ENCODE data around the gene COL24A1.
"Not testable (repeated sequence)": the region's sequence is repeated elsewhere in the genome, so short reads cannot be mapped to it uniquely, and the experiment has no call there.

The COL24A1 gene

DNA sequence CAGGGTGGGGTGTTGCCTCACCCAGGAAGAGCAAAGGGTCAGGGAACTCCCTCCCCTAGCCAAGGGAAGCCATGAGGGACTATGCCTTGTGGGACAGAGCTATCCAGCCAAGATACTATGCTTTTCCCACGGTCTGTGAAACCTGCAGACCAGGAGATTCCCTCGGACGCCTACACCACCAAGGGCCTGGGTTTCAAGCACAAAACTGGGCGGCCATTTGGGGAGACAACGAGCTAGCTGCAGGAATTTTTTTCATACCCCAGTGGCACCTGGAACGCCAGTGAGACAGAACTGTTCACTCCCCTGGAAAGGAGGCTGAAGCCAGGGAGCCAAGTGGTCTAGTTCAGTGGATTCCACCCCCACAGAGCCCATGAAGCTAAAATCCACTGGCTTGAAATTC lies 84.7 kb downstream of the COL24A1 start:
- not testable (repeated sequence) for FAIRE-seq

DNA sequence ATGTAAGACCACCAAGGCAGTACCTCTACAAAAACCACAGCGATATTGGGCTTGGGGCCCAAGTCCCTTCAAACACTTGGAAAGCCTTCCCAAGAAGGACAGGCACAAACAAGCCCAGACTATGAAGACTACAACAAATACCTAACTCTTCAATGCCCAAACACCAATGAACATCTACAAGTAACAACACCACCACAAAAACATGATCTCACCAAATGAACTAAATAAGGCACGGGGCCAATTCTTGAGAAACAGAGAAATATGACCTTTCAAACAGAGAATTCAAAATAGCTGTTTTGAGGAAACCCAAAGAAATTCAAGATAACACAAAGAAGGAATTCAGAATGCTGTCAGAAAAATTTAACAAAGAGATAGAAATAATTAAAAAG lies 86.8 kb downstream of the COL24A1 start:
- FAIRE-seq, result no peak

DNA sequence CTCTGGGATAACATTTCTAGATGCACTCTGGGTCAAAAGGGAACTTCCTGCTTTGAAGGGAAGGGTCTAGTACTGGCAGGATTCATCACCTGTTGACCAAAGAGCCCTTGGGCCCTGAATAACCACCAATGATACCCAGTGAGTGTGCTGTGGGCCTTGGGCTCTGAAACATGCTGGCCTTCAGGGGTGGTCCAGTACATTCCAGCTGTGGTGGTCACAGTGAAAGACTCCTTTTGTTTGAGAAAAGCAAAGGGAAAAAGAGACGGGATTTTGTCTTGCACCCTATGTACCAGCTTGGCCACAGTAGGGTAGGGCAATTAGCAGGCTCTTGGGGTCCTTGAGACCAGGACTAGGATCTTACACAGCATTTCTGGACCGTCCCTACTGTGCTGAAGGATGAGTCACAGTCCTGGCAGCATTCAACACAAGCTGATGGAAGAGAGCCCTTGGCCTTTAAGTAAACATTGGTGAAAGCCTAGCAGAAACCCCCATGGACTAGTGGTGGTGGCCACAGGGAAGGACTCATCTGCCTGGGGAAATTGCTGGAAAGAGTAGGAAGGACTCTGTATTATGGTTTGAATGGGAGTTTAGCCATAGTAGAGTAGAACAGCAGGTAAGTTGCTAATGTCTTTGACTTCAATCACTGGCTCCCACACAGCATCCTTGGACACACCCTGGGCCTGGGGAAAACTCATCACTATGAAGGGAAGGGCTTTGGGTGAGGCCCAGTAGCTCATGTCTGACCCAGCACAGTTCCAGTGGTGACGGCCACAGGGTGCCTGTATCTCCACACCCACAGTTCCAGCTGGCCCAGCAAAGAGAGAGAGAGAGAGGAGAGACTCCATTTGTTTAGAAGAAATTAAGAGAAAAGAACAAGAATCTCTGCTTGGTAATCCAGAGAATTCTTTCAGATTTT lies 87.5 kb downstream of the COL24A1 start:
- no peak for FAIRE-seq

DNA sequence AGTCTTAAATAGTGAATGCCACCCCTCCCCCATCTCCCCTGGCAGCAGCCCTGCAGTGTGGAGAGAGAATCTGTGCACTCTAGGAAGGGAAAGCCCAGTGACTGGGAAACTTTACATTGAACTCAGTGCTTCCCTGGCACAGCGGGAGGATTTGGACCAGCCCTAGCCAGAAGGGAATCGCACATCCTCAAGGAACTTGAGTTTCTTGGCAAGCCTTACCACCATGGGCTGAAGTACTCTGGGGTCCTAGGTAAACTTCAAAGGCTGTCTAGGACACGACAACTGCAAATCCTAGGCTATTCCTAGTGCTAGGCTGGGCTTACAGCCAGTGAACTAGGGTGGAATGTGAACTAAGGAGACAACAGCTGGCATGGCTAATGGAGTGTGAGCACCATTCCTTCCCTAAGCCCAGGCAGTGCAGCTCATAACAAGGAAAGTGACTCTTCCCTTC lies 88.3 kb downstream of the COL24A1 start:
- FAIRE-seq, result no peak

DNA sequence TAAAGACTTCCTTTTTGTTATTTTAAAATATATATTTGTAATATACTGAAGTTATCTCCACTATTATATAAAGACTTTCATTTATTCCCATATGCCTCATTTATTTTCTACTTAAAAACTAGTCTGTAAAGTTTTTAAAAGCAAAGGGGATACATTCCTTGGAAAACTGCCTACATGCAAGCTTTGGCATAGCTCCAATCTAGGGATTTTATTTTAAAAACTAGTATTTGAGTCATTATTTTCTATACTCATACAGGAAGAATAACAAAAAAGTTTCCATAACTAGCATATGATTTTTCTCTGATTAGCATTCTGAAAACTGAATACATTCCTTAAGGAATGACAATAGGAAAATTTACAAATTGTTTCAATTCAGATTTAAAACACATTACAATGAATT lies 88.9 kb downstream of the COL24A1 start:
- FAIRE-seq, result no peak

DNA sequence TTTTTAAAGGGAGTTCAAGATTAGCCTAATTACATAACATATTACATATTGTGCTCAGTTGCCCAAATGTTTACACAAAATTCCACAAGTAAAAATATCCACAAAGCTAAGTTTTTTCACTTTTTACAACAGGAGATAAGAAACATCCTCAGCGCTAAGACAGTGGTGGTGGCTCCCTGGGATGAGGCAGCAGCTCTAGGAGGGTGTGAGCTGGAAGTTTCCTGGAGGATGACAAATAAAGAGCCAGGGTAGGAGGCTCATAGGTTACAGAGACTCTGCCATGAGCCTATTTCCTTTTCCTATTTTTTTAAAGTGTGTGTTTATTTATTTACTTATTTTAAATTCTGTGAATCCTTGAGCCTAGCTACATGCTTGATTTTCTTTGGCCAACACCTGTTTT lies 91.7 kb downstream of the COL24A1 start:
- FAIRE-seq, result no peak

DNA sequence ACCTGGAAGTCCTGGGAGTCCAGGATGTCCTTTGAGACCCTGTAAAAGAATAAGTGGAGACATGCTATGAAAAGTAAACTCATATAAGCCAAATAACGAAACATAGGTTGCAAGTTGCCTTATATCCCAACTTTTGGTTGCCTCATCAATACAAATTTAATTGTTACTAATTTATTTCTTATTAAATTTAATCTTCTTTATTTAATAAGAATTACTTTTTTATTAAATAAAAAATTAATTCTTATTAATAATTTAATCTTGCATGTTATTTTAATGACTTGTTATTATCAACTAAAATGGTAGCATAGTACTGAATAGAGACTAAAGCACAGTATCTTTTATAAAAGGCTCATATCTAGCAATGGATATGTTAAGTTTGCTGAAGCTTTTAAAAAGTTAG lies 92.9 kb downstream of the COL24A1 start:
- FAIRE-seq, result no peak

DNA sequence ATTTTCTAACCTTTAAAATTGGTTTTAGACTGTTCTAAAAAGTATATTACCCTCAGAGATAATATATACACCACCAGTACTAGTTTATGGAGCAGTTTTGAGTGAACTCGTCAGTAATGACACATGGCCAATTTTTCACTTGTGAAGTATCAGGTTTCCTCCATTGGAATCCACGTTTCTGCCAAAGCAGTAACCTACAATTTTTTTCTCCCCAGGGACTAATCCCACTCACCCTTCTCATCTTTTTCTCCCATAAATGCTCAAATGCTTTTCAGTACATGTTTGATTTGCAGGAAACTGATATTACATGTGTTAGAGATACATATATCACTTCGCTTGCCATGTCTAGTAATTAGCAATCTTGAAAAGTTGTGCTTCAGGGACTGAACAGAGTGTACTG lies 94.1 kb downstream of the COL24A1 start:
- no peak for FAIRE-seq

DNA sequence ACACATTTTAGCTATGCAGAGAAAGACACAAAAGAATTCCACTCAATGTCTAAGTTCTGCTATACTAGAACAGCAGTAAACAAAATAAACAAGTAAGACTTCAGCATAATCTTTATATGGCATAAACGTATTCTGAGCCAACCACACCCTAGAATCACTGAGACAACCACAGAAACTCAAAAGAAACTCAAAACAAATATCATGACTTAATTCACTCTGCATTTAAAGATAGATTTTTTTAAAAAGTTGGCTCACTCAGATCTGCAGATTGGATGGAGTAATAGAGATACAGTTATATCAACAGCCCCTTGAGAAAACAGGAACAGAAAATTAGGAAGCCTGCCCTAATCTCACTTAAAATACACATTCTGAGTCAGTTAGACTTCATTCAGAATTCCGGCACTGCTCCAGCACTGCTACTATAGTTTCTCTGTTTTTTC lies 95.0 kb downstream of the COL24A1 start:
- no peak for FAIRE-seq

DNA sequence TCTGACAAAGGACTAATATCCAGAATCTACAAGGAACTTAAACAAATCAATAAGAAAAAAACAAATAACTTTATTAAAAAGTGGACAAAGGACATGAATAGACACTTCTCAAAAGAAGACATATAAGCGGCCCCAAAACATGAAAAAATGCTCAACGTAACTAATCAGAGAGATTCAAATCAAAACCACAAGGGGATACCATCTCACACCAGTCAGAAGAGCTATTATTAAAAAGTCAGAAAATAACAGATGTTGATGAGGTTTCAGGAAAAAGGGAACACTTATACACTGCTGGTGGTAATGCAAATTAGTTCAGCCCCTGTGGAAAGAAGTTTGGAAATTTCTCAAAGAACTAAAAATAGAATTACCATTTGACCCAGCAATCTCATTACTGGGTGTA lies 102.2 kb downstream of the COL24A1 start:
- no peak for FAIRE-seq

DNA sequence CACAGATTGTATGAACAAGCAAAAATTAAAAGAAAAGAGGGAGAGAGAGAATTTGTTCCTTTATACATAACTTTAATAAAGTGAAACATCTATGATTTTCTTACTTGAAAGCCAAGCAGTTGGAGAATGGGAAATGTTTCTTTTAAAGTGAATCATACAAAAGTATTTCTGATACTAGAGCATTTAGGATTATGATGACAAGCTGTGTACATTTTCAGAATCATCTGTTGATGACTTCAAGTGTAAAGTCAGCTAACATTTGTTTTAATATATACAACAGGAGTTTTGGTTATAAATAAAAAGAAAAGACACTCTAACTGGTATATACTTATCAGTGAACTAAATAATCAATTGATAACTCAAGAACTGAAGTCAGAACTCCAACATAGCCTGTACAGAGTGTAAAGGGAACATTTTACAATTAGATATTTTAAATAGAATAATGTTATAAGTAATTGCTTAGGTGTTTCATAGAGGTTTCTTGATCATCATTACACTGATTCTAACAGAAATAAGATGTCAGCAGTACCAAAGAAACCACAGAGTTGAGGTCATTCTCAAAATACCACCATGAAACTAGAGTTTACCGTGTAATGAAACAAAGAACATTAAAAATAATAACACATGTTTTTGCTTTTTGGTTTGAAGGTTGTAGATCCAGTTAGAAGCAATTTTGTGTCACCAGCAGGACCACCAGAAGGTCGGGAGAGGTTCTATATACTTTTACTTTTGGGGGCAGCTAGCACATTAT lies 103.4 kb downstream of the COL24A1 start:
- no peak for FAIRE-seq

DNA sequence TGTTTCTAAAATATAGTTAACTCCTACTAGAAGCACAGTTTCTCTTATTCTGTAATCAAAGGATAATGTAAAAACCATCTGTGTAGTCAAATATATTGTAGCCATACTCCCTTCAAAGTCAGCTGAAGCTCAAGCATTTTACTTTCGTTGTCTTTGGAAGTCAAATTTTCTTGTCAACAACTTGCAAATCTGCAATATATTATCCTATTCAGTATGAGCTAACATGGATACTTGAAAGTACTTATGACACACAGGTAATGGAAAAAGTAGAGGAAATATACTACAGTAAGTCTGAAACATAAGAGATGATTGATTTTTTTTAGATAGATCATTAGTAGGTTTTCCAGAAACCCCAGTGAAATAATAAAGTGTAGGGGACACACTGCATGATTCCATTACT lies 121.5 kb downstream of the COL24A1 start:
- FAIRE-seq, result no peak

DNA sequence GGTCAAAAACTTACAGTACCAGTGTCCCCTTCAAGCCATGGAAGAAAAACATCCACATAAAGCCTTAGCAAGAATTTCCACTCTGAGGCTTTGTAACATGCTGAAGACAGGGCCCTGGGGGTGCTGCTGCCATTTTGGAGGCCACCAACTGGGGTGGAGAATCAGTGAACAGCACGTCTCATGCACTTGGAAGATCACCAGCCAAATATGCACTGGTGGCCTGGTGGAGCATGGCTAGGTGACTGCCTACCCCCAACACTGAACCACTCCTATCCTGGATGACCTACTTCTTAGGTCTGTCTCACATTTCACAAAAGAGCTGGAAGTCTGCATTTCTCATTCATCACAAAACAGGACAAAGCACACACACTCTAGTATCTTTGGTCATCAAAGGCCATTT lies 126.4 kb downstream of the COL24A1 start:
- FAIRE-seq, result no peak

DNA sequence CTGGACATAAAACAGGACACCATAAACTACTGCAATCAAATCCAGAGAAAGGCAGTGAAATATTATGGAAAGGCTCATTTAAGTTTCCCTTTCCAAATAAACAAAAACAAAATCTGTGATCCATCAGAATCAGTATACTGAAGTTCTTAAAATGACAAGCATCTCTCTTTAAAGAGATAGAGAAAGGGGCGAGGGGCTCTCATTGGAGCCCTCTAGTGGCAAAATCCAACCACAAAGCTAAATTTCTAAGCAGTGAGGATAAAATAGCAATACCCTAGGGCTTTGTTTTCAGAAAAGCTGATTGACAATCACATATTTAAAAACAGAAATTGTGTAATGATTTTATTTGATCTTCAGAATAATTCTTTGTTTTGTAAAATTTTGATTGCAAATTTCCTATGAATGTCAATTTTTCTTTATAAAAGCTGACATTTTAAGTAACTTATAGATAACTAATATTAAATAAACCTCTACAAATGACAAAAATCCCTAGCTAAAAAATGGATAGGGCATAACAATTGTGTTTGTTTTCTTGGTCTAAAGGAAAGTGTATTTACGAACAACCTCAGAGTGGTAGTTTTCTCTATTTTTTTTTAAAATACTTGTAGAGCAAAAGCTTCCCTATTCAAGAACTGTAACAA lies 138.2 kb downstream of the COL24A1 start:
- FAIRE-seq, result peak; percentile 80

DNA sequence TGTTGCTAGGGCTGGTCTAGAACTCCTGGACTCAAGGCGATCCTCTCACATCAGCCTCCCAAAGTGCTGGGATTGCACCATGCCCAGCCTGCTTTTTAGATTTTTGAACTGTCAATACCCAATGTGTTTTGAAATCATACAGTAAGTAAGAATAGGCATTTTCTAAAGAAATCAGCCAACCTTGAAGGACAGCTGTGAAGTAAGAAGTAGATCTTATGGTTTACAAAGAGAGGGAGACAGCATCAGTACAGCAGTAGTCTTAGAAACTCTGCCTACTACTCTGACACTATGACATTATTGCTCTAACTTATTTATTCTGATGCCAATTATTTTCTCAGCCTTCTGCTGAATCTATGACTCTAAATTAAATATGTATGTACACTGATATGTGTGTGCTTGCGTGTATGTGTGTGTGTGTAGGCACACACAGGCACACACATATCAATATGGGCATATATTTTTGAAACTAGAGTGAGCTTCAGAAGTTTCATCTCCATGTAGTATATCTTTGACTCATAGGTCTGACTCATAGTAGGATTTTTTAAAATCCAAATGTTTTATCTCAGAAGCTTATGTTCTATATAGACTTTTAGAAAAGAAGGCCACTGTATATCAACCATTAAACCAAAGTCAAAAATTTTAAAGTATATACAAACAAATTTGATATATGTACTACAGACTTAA lies 140.4 kb downstream of the COL24A1 start:
- no peak for FAIRE-seq

DNA sequence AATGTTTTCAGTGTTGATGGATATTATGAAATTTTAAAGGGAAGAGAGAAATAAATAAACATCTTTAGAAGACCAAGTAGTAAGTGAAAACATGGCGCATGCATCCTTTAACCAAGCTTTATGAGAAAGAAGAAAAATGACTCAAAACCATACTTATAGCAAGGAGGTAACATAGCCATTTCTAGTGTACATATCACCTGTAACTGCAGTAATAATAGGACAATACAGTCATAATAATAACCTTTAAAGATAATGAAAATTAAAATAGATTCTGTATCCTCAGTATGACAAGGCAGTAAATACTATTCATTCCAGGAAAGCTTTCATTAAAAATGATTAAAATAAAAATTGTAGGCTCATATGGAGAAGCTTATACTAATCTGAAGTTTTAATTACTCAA lies 141.2 kb downstream of the COL24A1 start:
- FAIRE-seq, result no peak

DNA sequence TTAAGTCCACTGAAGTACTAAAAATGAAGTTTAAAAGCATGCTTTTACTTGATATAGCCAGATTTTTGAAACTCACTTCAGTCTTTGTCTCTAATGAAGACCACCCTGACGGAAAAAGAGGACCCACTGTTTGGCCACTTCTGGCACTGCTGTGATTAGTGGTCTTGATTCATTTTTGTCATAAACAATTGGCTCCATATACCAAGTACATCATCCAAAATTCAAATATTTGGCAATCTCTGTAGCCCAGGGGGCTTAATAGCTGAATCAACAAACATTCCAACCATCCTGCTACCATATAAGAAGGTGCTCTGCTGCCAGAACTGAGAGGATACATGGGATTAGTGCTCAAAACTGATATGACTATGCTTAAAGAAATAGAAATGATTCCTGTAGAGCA lies 156.0 kb downstream of the COL24A1 start:
- no peak for FAIRE-seq

DNA sequence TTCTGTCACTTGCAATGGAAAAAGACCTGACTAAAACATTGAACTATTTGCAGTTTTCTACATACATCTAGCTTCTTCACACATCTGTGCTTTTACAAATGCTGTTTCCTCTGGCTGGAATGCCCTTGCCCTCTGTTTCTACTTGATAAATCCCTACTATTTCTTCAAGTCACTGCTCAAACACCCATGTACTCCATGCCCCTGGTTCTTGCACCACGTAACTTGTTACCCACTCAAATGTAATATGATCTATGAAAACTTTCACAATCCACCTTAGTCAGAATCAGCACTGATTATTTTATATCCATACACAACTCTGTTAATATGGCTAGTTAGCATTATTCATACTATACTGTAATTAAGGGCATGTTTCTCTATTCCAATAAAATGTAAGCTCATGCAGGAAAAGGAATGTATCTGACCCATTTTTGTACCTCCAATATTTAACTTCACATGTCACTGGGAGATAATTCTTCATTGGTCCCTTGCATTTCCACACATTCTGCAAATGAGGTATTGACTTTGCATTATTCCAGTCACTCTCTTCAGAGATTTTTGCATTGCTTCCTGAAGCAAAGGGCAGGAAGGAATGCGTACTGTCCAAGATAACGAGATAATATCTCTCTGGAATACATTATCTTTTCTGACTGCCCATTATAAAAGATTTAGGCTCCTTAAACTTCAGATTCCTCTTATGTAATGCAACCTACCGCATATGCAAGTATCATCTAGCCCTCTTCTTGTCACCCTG lies 158.3 kb downstream of the COL24A1 start:
- FAIRE-seq, result no peak

DNA sequence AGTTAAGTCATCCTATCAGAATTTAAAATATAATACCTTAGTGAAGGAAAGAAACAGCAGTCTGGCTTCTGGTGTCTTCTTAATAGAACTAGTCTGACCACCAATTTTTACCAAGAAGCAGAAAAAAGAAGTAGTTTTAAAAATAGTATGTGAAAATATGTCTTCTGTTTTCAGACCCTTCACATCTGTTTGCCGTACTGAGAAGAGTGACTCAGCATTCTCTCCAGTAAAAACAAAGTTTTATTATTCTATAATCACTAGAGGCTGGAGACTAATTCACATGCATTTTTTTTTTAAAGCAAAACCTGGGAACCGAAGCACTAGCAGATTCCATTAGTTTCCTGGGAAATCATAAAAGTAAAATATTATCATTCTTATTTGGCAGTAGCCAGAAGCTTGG lies 163.8 kb downstream of the COL24A1 start:
- no peak for FAIRE-seq

DNA sequence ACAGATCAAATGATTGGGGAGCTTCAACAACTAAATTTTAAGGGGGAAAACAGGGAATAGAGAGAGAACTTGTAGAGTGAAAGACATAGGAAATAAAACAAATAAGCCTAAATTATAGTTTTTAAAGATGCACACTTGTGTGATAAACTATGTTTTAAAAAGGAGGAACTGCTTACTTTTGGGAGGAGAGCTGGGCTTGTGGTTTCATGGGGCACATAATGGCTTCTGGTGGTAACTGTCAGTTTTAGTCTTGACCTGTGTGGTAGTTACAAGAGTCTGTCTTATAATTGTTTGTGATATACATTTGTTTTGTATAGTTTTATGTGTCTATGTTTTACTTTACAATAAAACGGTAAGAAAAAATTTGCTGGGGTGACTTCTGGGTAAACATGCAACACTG lies 165.3 kb downstream of the COL24A1 start:
- FAIRE-seq, result no peak

DNA sequence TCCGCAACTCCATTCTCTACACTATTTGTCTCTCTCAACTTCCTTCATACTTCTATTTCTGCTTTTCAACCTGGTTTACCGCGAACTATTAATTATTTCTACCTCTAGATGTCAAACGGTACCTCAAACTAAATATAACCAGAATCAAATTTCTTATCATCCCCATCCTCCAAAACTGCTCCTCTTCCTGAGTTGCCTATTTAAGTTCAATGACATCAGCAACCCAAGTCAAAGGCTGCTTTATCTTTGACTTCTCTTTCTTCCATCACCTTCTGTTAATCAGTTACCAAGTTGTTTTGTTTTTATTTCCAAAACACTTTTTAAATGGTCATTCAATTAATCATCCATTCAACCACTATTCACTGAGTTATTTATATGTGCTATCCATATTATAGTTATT lies 171.9 kb downstream of the COL24A1 start:
- no peak for FAIRE-seq

DNA sequence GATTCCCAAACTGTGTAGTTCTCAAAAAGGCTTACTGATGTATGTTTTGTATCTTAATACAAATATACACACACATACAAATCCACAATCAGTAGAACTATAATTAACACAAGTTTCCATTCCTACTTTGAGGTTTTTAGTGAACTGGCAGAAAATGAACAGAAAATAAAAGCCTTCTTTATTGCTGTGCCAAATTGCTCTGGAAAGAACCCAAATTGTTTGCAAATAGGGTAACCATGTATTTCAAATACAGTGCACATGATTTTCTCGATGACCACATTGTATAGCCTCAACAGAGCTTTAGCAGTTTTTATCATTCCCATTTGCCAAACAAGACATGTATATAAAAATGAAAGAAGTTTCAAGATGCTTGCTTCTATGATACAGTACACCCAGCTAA lies 173.3 kb downstream of the COL24A1 start:
- FAIRE-seq, result no peak
